Osteocyte (in vitro differentiated cells): ENCODE results near the gene SUOX. TPM values are rescaled to one million over a fixed set of nuclear protein-coding genes. Genes with fewer than 3 reads are reported as not detected.

ENCODE experiments used
- DNase-seq: peaks from one replicate; pipeline ENCODE4 v3.0.0; 2021; ENCODE audit warnings: mixed read lengths; ENCODE audit not compliant: unreplicated experiment; ENCODE audit errors: extremely low spot score
- H3K27ac Mint-ChIP-seq: one replicate; pipeline ENCODE4 v1.8.0; 2021; ENCODE audit warnings: mild to moderate bottlenecking, mixed read lengths; ENCODE audit not compliant: unreplicated experiment
- H3K27me3 Mint-ChIP-seq: one replicate; pipeline ENCODE4 v1.8.0; 2021; ENCODE audit warnings: mixed read lengths; ENCODE audit not compliant: unreplicated experiment
- H3K36me3 Mint-ChIP-seq: one replicate; pipeline ENCODE4 v1.8.0; 2021; ENCODE audit warnings: mixed read lengths; ENCODE audit not compliant: unreplicated experiment
- H3K4me1 Mint-ChIP-seq: one replicate; pipeline ENCODE4 v1.8.0; 2021; ENCODE audit warnings: mixed read lengths; ENCODE audit not compliant: unreplicated experiment
- H3K4me3 Mint-ChIP-seq: one replicate; pipeline ENCODE4 v1.8.0; 2021; ENCODE audit warnings: mild to moderate bottlenecking, moderate library complexity, mixed read lengths; ENCODE audit not compliant: unreplicated experiment
- H3K9me3 Mint-ChIP-seq: one replicate; pipeline ENCODE4 v1.8.0; 2021; ENCODE audit warnings: mixed read lengths; ENCODE audit not compliant: unreplicated experiment
- CTCF ChIP-seq: fragments of 200-600 bp; sonication (generic); IDR thresholded peaks from 2 replicates; pipeline ENCODE4 v1.5.0; 2021; ENCODE audit warnings: antibody characterized with exemption, mild to moderate bottlenecking, moderate library complexity
- total RNA-seq: library from RNA; stranded (reverse); gene quantifications from 2 replicates; pipeline ENCODE4 v1.2.1, GENCODE V29; 2021

The SUOX gene
- total RNA-seq, 1 donor from 2014 or later = 19.4 TPM

- no peaks in the 10 kb centered on the region for H3K27me3 Mint-ChIP-seq
- peak overlapping the region; percentile 97 for H3K4me3 Mint-ChIP-seq
- peaks cover 26% of the 10 kb centered on the region for H3K4me1 Mint-ChIP-seq
- H3K9me3 Mint-ChIP-seq = no peaks in the 10 kb centered on the region
- DNase-seq = no peak
- H3K36me3 Mint-ChIP-seq = peaks cover 13% of the 10 kb centered on the region
- H3K27ac Mint-ChIP-seq = peak overlapping the region; percentile 98
- no peak for TF ChIP-seq CTCF
Measured at GRCh38 chr12:56042843-56043242, 45.8 kb downstream of the SUOX start.

DNA sequence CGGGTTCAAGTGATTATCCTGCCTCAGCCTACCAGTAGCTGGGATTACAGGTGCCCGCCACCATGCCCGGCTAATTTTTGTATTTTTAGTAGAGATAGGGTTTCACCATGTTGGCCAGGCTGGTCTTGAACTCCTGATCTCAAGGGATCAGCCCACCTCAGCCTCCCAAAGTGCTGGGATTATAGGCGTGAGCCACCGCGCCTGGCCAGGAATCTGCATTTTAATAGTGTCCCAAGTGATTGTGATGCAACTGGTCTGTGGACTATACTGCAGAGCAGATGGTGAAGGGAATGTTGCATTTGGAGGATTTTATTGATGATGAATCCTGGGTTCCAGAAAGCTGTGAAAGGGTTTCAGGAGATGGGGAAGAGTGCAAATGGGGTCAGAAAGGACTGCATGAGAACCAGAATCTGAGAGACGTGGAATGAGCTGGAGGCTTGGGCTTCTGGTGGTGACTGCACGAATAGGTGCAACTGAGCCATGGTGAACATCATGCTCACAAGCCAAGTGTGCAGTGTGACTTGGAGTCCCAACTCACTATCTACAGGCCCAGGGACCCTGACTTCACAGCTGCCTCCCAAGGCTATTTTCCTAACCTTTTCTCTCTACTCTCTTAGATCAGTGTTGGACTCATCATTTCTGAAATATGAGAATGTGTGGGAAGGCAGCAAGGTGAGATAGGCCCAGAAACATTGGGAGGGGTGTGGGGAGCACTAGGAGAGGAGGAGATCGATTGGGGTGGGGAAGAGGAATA is 49.1 kb downstream of the SUOX start:
- H3K4me3 Mint-ChIP-seq = no peak overlapping the region
- peaks cover 13% of the 10 kb centered on the region for H3K36me3 Mint-ChIP-seq
- H3K9me3 Mint-ChIP-seq = no peaks in the 10 kb centered on the region

GRCh38 chr12:56053407-56053893 is 56.4 kb downstream of the SUOX start:
- no peak for TF ChIP-seq CTCF
- H3K4me1 Mint-ChIP-seq = peaks cover 8% of the 10 kb centered on the region
- no peaks in the 10 kb centered on the region for H3K9me3 Mint-ChIP-seq
- no peak overlapping the region for H3K27ac Mint-ChIP-seq
- no peak overlapping the region for H3K4me3 Mint-ChIP-seq
- no peaks in the 10 kb centered on the region for H3K27me3 Mint-ChIP-seq
- H3K36me3 Mint-ChIP-seq = no peaks in the 10 kb centered on the region
- DNase-seq = no peak

More for the DNA sequence above, 49.1 kb downstream of the SUOX start:
- Mint-ChIP-seq H3K4me1 (peaks cover 17% of the 10 kb centered on the region), H3K27me3 (no peaks in the 10 kb centered on the region), H3K27ac (peak overlapping the region; percentile 80)
- no peak for TF ChIP-seq CTCF
- DNase-seq = no peak

Other genes starting within 250 kb of the SUOX start
- 55.6 and 56.1 TPM in 2 replicates for gene SARNP, start 179.6 kb upstream of the SUOX start, total RNA-seq
- gene ORMDL2, start 179.2 kb upstream of the SUOX start, total RNA-seq = 26.0 TPM in 2 replicates
- gene DNAJC14, start 167.7 kb upstream of the SUOX start, total RNA-seq = 44.3 and 46.8 TPM in 2 replicates
- gene MMP19, start 154.3 kb upstream of the SUOX start, total RNA-seq = 14.3 and 15.1 TPM in 2 replicates
- 18.2 and 20.5 TPM in 2 replicates for gene PYM1, start 69.4 kb upstream of the SUOX start, total RNA-seq
- 63.0 and 70.1 TPM in 2 replicates for gene DGKA, start 66.1 kb upstream of the SUOX start, total RNA-seq
- gene PMEL, start 31.2 kb upstream of the SUOX start, total RNA-seq = 1.0 and 1.4 TPM in 2 replicates
- gene CDK2, start 30.4 kb upstream of the SUOX start, total RNA-seq = 27.3 and 29.6 TPM in 2 replicates
- gene RAB5B, start 23.2 kb upstream of the SUOX start, total RNA-seq = 126 and 134 TPM in 2 replicates
- gene IKZF4, start 23.8 kb downstream of the SUOX start, total RNA-seq = 8.2 and 10.6 TPM in 2 replicates
- 25.0 and 25.3 TPM in 2 replicates for gene RPS26, start 44.6 kb downstream of the SUOX start, total RNA-seq
- 0.97 and 1.2 TPM in 2 replicates for gene ERBB3, start 82.9 kb downstream of the SUOX start, total RNA-seq
- gene PA2G4, start 107.3 kb downstream of the SUOX start, total RNA-seq = 85.9 and 87.9 TPM in 2 replicates
- 3,386 and 3,580 TPM in 2 replicates for gene RPL41, start 119.4 kb downstream of the SUOX start, total RNA-seq
- 10.5 and 11.8 TPM in 2 replicates for gene ZC3H10, start 121.0 kb downstream of the SUOX start, total RNA-seq
- 127 and 142 TPM in 2 replicates for gene ESYT1, start 131.0 kb downstream of the SUOX start, total RNA-seq
- 123 and 139 TPM in 2 replicates for gene MYL6B, start 155.3 kb downstream of the SUOX start, total RNA-seq
- 1,490 and 1,549 TPM in 2 replicates for gene MYL6, start 161.1 kb downstream of the SUOX start, total RNA-seq
- 122 and 128 TPM in 2 replicates for gene SMARCC2, start 192.2 kb downstream of the SUOX start, total RNA-seq
- gene RNF41, start 224.6 kb downstream of the SUOX start, total RNA-seq = 71.2 and 77.8 TPM in 2 replicates
- gene NABP2, start 227.1 kb downstream of the SUOX start, total RNA-seq = 42.1 and 45.3 TPM in 2 replicates
- 0.81 TPM in 1 of 2 replicates, not detected in the other for gene SLC39A5, start 232.8 kb downstream of the SUOX start, total RNA-seq